ENCODE measurements around the gene SPRED3. TPM values are rescaled to one million over a fixed set of nuclear protein-coding genes. Genes with fewer than 3 reads are reported as not detected.
"Not testable (repeated sequence)": the region's sequence is repeated elsewhere in the genome, so short reads cannot be mapped to it uniquely, and the experiment has no call there.

Gene SPRED3
- total and polyA plus RNA-seq, 2 of the 8 experiments (the other 6 are each of a cell fraction or from before 2014, with no cell fraction given): 8.1 to 10.3 TPM

GRCh38 chr19:38339011-38339410, 49.5 kb upstream of the SPRED3 start:
- not testable (repeated sequence) for H2BK5ac ChIP-seq (ENCODE audit: low read depth, low read length); H2BK120ac ChIP-seq (replicated peaks; ENCODE audit: low read depth, low read length); H2AFZ ChIP-seq (ENCODE audit: low read length); H3K79me1 ChIP-seq (ENCODE audit: low read depth, low read length); DNase-seq (ENCODE audit: low read depth in 1 of 2, low spot score in 2 of 2); H2BK12ac ChIP-seq (ENCODE audit: low read depth, low read length); H3K36me3 ChIP-seq (ENCODE audit: control insufficient read depth in 2 of 4, insufficient read depth in 4 of 4, low read length in 3 of 4); H3K56ac ChIP-seq (replicated peaks; ENCODE audit: insufficient read length, low read depth, low read length); H4K20me1 ChIP-seq (replicated peaks in 1 of 2; ENCODE audit: control insufficient read depth in 1 of 2, insufficient read depth in 2 of 2, low read length in 2 of 2); H3K27me3 ChIP-seq (replicated peaks in 1 of 4; ENCODE audit: control insufficient read depth in 3 of 4, extremely low read depth in 1 of 4, insufficient read depth in 3 of 4, low read length in 3 of 4); H3K27ac ChIP-seq (ENCODE audit: low read depth, low read length); H3K4me2 ChIP-seq (ENCODE audit: insufficient read depth in 1 of 2, low read depth in 2 of 2, low read length in 2 of 2); FAIRE-seq; H3K18ac ChIP-seq (ENCODE audit: extremely low read depth, low read length); H3K23ac ChIP-seq (ENCODE audit: insufficient read length); H2AK5ac ChIP-seq (ENCODE audit: low read depth, low read length); H4K91ac ChIP-seq (replicated peaks; ENCODE audit: insufficient read length, low read length); H4K5ac ChIP-seq (ENCODE audit: insufficient read length, low read depth, low read length); H4K8ac ChIP-seq (ENCODE audit: extremely low read depth, insufficient read depth, low read length); H3K14ac ChIP-seq (ENCODE audit: insufficient read length); H3K4me3 ChIP-seq (ENCODE audit: extremely low read depth in 1 of 4, insufficient read depth in 2 of 4, low read depth in 3 of 4, low read length in 4 of 4); H2BK20ac ChIP-seq (ENCODE audit: low read length); H3K4ac ChIP-seq (replicated peaks; ENCODE audit: insufficient read length, low read depth, low read length); H3K9me3 ChIP-seq (ENCODE audit: insufficient read depth in 2 of 2, low read depth in 1 of 2, low read length in 1 of 2); H3K4me1 ChIP-seq (replicated peaks in 1 of 4; ENCODE audit: control insufficient read depth in 3 of 4, insufficient read depth in 4 of 4, low read length in 3 of 4); H3K79me2 ChIP-seq (ENCODE audit: control insufficient read depth in 1 of 2, insufficient read depth in 2 of 2, low read length in 2 of 2); H3K9ac ChIP-seq (replicated peaks in 1 of 4; ENCODE audit: extremely low read depth in 1 of 4, low read depth in 3 of 4, low read length in 3 of 4); H2BK15ac ChIP-seq (ENCODE audit: low read length)
- WGBS, 2 experiments (ENCODE audit: extremely low coverage in 1 of 2, insufficient coverage in 1 of 2, insufficient read length in 1 of 2, insufficient replicate concordance in 2 of 2, low coverage in 1 of 2, low lambda C conversion rate in 2 of 2, missing lambda C conversion rate in 1 of 2): 96% methylated on average over 3 of the region's 4 CpGs; no CpG with 5 or more reads in 1 of the 2 experiments
- ChIA-PET CTCF (ENCODE audit: partially characterized antibody) (interaction anchor here (0.6 to 2.5 kb wide), 4 partner anchors 45 to 108 kb away, joined by 3 to 7 read pairs (median 6); no protein-coding TSS in a partner anchor), POLR2A (ENCODE audit: partially characterized antibody) (interaction anchor here (1.1 kb wide), 1 partner anchor 13 kb away, joined by 4 read pairs; no protein-coding TSS in a partner anchor)
- H3K23me2 ChIP-seq (ENCODE audit: low read depth, low read length): peaks cover 12% of the 10 kb centered on the region
